HEK293 (cell line): Measurements from ENCODE around the gene KCNQ1.

Experiments used
- CTCF ChIA-PET: fragments of 350-600 bp; formaldehyde crosslinking; extraction: SDS; loops from one replicate; lab custom pipeline; 2021; ENCODE audit warnings: antibody characterized with exemption; lab: Yijun Ruan, JAX
- POLR2A ChIA-PET: fragments of 300-600 bp; formaldehyde crosslinking; extraction: SDS; loops from one replicate; lab custom pipeline; 2020; ENCODE audit warnings: antibody characterized with exemption, inconsistent platforms; lab: Yijun Ruan, JAX
- H3K27ac ChIP-seq: fragments of 200-500 bp; sonication (Bioruptor generic); 2 replicates; pipeline ENCODE4 v1.5.1; 2014; ENCODE audit warnings: low read depth, low read length, control low read depth, inconsistent platforms; ENCODE audit errors: extremely low read depth
- H3K36me3 ChIP-seq, 2 experiments: fragments of 200-500 bp in 1 of 2; sonication (Bioruptor generic) in 1 of 2; 1 replicate in 1 of 2; 2 replicates in 1 of 2; pipeline ENCODE4 v1.5.1; 2014 to 2017; ENCODE audit warnings: inconsistent platforms in 2 of 2, low read length in 2 of 2; ENCODE audit not compliant: control insufficient read depth in 2 of 2, insufficient read depth in 1 of 2
- H3K4me1 ChIP-seq: fragments of 200-500 bp; sonication (Bioruptor generic); 2 replicates; pipeline ENCODE4 v1.5.1; 2014; ENCODE audit warnings: mild to moderate bottlenecking, low read length, inconsistent platforms; ENCODE audit not compliant: control insufficient read depth, insufficient read depth
- H3K4me3 ChIP-seq: 2 replicates; pipeline ENCODE4 v1.5.1; 2011; ENCODE audit warnings: low read depth, mild to moderate bottlenecking, control low read depth, low read length, moderate library complexity
- H3K9me3 ChIP-seq: fragments of 200-500 bp; sonication (Bioruptor generic); 2 replicates; pipeline ENCODE4 v1.5.1; 2014; ENCODE audit warnings: low read depth, low read length, inconsistent platforms; ENCODE audit not compliant: control insufficient read depth, insufficient read depth
- HOXA7 ChIP-seq: sonication (generic); formaldehyde crosslinking; IDR thresholded peaks from 2 replicates; pipeline ENCODE4 v1.8.1; 2022; ENCODE audit warnings: missing genetic modification reagents, borderline replicate concordance
- KLF7 ChIP-seq: fragments of 450-650 bp; formaldehyde crosslinking; IDR thresholded peaks from 2 replicates; pipeline ENCODE4 v1.5.1; 2016; ENCODE audit warnings: missing biosample characterization, missing genetic modification characterization, borderline replicate concordance
- KLF9 ChIP-seq: fragments of 450-650 bp; formaldehyde crosslinking; IDR thresholded peaks from 2 replicates; pipeline ENCODE4 v1.5.1; 2016; ENCODE audit warnings: missing biosample characterization, missing genetic modification characterization, low read depth
- ZNF169 ChIP-seq: fragments of 450-650 bp; formaldehyde crosslinking; IDR thresholded peaks from 2 replicates; pipeline ENCODE4 v1.5.1; 2016; ENCODE audit warnings: missing biosample characterization, missing genetic modification characterization
- ZNF223 ChIP-seq: fragments of 450-650 bp; formaldehyde crosslinking; IDR thresholded peaks from 2 replicates; pipeline ENCODE4 v1.5.1; 2016; ENCODE audit warnings: missing biosample characterization, missing genetic modification characterization
- ZNF48 ChIP-seq: fragments of 450-650 bp; formaldehyde crosslinking; IDR thresholded peaks from 2 replicates; pipeline ENCODE4 v1.5.1; 2016; ENCODE audit warnings: missing biosample characterization, missing genetic modification characterization
- ZNF510 ChIP-seq: fragments of 450-650 bp; formaldehyde crosslinking; IDR thresholded peaks from 2 replicates; pipeline ENCODE4 v1.5.1; 2018; ENCODE audit warnings: mild to moderate bottlenecking, missing genetic modification characterization, missing biosample characterization; ENCODE audit not compliant: insufficient replicate concordance
- ZNF521 ChIP-seq: fragments of 450-650 bp; formaldehyde crosslinking; IDR thresholded peaks from 2 replicates; pipeline ENCODE4 v1.5.1; 2017; ENCODE audit warnings: missing biosample characterization, mild to moderate bottlenecking, missing genetic modification characterization
- ZNF571 ChIP-seq: fragments of 450-650 bp; formaldehyde crosslinking; IDR thresholded peaks from 2 replicates; pipeline ENCODE4 v1.5.0; 2017; ENCODE audit warnings: missing biosample characterization, missing genetic modification characterization
- ZNF621 ChIP-seq: fragments of 450-650 bp; formaldehyde crosslinking; IDR thresholded peaks from 2 replicates; pipeline ENCODE4 v1.5.1; 2017; ENCODE audit warnings: missing biosample characterization, missing genetic modification characterization
- ZNF830 ChIP-seq: fragments of 450-650 bp; IDR thresholded peaks from 2 replicates; pipeline ENCODE4 v1.5.0; 2018; ENCODE audit warnings: missing biosample characterization, missing genetic modification characterization, low read depth, mild to moderate bottlenecking, moderate library complexity
- ZSCAN23 ChIP-seq: fragments of 450-650 bp; formaldehyde crosslinking; IDR thresholded peaks from 2 replicates; pipeline ENCODE4 v1.5.1; 2016; ENCODE audit warnings: missing biosample characterization, missing genetic modification characterization
- TF ChIP-seq, protein P1 (sequence below): fragments of 450-650 bp; formaldehyde crosslinking; IDR thresholded peaks from 2 replicates; pipeline ENCODE4 v1.5.1; 2016; ENCODE audit warnings: missing biosample characterization, missing genetic modification characterization
- TF ChIP-seq, protein P2 (sequence below): fragments of 450-650 bp; formaldehyde crosslinking; IDR thresholded peaks from 2 replicates; pipeline ENCODE4 v1.5.1; 2016; ENCODE audit warnings: missing biosample characterization, missing genetic modification characterization
- TF ChIP-seq, protein P3 (sequence below): fragments of 450-650 bp; formaldehyde crosslinking; IDR thresholded peaks from 2 replicates; pipeline ENCODE4 v1.5.1; 2016; ENCODE audit warnings: missing biosample characterization, missing genetic modification characterization
- TF ChIP-seq, protein P4 (sequence below): fragments of 450-650 bp; formaldehyde crosslinking; IDR thresholded peaks from 2 replicates; pipeline ENCODE4 v1.5.0; 2017; ENCODE audit warnings: missing biosample characterization, missing genetic modification characterization, borderline replicate concordance

Gene KCNQ1

DNA sequence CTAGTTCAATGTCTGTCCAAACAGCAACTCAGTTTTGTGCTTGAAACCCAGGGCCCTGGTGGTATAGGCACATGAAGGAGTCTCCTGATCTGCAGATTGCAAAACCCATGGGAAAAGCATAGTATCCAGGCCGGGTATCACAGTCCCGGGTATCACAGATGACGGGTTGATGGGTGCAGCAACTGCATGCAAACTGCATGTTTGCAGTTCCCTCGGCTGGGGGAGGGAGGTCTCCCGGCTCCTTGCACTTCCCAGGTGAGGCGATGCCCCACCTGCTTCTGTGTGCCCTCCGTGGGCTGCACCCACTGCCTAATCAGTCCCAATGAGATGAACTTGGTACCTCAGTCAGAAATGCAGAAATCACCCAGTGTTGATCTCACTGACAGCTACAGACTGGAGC is 53.9 kb downstream of the KCNQ1 start (continued):
- no peak for TF ChIP-seq KLF7
- no peak for TF ChIP-seq KLF9 (tag by site-specific recombination)
- no peak for TF ChIP-seq ZNF48 (tag by site-specific recombination)
- no peak for TF ChIP-seq ZNF571 (tag by site-specific recombination)
- TF ChIP-seq ZNF621 (tag by site-specific recombination), result no peak
- TF ChIP-seq HOXA7 (CRISPR knock-in tag), result no peak
- no peak for TF ChIP-seq ZNF510 (tag by site-specific recombination)
- no peak for TF ChIP-seq ZNF223 (tag by site-specific recombination)
- TF ChIP-seq, all 188 proteins: peak for 0

DNA sequence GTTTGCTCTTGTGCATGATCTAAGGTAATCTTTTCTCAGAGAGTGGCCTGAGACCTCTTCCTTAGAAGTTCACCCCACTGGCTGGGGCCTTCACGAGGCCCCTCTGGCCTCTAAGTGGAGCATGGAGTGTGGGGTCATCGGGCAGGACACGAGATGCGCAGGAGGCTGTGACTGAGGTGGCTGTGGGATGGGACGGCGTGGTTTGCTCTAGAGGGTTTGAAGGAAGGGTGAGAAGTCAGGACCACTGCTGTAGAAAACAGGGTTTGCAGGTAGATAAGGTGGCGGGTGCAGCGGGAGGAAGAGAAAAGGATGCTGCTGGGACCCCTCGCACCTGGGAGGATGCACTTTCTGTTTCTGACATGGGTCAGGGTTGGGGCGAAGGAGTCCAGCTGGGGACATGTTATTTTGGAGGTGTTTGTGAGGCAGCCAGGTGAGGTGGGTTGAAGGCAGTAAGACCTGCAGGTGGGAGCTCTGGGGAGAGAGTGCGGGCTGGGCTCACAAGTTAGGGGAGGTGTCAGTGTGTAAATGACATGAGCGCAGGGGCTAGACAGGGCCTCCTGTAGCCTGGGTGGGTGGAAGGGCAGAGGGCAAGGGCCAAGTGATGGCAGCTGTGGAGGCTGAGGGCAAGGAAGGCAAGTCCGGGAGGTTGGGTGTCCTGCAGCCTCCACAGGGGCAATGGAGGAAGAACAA is 62.5 kb downstream of the KCNQ1 start:
- CTCF ChIA-PET, result interaction anchor here (1.0 kb wide), 1 partner anchor 87 kb away, joined by 3 read pairs; no protein-coding TSS in a partner anchor
- POLR2A ChIA-PET, result no interaction called here
- Histone ChIP-seq H3K27ac (no peak overlapping the region), H3K4me1 (no peaks in the 10 kb centered on the region), H3K4me3 (no peak overlapping the region), H3K36me3 (no peaks in the 10 kb centered on the region), H3K9me3 (no peaks in the 10 kb centered on the region)
- TF ChIP-seq, protein P1, sequence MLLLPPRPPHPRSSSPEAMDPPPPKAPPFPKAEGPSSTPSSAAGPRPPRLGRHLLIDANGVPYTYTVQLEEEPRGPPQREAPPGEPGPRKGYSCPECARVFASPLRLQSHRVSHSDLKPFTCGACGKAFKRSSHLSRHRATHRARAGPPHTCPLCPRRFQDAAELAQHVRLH, result no peak
- TF ChIP-seq ZSCAN23 (tag by site-specific recombination), result no peak
- TF ChIP-seq, protein P2, sequence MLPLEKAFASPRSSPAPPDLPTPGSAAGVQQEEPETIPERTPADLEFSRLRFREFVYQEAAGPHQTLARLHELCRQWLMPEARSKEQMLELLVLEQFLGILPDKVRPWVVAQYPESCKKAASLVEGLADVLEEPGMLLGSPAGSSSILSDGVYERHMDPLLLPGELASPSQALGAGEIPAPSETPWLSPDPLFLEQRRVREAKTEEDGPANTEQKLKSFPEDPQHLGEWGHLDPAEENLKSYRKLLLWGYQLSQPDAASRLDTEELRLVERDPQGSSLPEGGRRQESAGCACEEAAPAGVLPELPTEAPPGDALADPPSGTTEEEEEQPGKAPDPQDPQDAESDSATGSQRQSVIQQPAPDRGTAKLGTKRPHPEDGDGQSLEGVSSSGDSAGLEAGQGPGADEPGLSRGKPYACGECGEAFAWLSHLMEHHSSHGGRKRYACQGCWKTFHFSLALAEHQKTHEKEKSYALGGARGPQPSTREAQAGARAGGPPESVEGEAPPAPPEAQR (tag by site-specific recombination), result no peak
- TF ChIP-seq ZNF169 (tag by site-specific recombination), result no peak
- TF ChIP-seq, protein P3, sequence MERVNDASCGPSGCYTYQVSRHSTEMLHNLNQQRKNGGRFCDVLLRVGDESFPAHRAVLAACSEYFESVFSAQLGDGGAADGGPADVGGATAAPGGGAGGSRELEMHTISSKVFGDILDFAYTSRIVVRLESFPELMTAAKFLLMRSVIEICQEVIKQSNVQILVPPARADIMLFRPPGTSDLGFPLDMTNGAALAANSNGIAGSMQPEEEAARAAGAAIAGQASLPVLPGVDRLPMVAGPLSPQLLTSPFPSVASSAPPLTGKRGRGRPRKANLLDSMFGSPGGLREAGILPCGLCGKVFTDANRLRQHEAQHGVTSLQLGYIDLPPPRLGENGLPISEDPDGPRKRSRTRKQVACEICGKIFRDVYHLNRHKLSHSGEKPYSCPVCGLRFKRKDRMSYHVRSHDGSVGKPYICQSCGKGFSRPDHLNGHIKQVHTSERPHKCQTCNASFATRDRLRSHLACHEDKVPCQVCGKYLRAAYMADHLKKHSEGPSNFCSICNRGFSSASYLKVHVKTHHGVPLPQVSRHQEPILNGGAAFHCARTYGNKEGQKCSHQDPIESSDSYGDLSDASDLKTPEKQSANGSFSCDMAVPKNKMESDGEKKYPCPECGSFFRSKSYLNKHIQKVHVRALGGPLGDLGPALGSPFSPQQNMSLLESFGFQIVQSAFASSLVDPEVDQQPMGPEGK (tag by site-specific recombination), result no peak
- no peak for TF ChIP-seq ZNF830 (tag by site-specific recombination)
- TF ChIP-seq ZNF521 (tag by site-specific recombination), result no peak
- TF ChIP-seq, protein P4, sequence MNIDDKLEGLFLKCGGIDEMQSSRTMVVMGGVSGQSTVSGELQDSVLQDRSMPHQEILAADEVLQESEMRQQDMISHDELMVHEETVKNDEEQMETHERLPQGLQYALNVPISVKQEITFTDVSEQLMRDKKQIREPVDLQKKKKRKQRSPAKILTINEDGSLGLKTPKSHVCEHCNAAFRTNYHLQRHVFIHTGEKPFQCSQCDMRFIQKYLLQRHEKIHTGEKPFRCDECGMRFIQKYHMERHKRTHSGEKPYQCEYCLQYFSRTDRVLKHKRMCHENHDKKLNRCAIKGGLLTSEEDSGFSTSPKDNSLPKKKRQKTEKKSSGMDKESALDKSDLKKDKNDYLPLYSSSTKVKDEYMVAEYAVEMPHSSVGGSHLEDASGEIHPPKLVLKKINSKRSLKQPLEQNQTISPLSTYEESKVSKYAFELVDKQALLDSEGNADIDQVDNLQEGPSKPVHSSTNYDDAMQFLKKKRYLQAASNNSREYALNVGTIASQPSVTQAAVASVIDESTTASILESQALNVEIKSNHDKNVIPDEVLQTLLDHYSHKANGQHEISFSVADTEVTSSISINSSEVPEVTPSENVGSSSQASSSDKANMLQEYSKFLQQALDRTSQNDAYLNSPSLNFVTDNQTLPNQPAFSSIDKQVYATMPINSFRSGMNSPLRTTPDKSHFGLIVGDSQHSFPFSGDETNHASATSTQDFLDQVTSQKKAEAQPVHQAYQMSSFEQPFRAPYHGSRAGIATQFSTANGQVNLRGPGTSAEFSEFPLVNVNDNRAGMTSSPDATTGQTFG (tag by site-specific recombination), result no peak
